ENCODE results near the gene DMD.
"Not testable (repeated sequence)": the region's sequence is repeated elsewhere in the genome, so short reads cannot be mapped to it uniquely, and the experiment has no call there.

Gene DMD

GRCh38 chrX:32451954-32452695, 759.2 kb downstream of the DMD start:
- DNase-seq: no peak

GRCh38 chrX:32448945-32449344, 762.4 kb downstream of the DMD start:
- no peak for DNase-seq

DNA sequence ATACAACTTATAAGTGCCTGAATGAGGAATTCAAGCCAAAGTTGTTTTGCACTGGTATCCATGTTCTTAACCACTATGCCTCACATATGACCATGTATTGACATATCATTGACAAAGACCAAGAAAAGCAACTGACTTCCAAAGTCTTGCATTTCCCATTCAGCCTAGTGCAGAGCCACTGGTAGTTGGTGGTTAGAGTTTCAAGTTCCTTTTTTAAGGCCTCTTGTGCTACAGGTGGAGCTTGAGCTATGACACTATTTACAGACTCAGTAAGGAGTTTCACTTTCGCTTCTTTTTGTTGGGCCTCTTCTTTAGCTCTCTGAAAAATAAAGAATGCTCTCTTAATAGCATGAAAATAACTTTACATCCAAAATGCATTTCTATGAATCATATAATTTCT, 763.0 kb downstream of the DMD start:
- DNase-seq: no peak

- no peak for DNase-seq
These were observed 763.7 kb downstream of the DMD start for GRCh38 chrX:32447640-32448039.

DNA sequence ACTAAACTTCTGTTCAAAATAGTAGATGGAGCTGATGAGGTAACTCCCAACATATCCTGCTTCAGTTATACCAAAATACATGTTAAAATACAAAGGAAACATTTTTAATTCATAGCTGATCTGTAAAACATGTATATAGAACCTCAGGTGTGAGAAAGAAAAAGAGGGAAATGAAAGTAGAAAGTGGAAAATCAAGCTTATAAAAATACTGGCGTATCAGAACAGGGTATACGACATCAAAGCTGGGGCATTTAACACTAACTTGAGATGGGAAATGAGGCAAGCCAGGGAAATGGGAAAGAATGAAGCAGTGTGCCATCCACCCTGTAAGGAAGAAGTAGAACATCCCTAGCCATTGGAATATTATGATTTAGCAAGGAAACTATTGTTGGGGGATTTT, 767.5 kb downstream of the DMD start:
- DNase-seq: no peak

GRCh38 chrX:32421266-32421665, 790.1 kb downstream of the DMD start:
- DNase-seq: no peak

DNA sequence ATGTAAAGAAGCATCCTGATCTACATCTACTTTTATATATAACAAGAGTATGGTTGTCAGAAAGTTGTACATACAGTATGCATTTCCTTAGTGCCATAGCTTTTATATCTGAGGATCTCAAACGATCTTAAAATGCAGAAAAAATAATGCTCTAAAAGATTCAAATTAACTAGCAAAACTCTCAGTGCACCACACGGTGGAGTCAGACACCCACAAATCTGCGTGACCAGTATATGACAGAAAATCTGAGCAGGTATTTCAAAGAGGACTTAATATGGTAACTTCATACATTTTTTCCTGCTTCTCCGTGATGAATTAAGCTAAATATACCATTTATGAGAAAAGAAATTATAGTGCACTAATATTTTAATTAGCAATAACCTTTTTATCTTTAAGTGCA, 803.0 kb downstream of the DMD start:
- DNase-seq: no peak

DNA sequence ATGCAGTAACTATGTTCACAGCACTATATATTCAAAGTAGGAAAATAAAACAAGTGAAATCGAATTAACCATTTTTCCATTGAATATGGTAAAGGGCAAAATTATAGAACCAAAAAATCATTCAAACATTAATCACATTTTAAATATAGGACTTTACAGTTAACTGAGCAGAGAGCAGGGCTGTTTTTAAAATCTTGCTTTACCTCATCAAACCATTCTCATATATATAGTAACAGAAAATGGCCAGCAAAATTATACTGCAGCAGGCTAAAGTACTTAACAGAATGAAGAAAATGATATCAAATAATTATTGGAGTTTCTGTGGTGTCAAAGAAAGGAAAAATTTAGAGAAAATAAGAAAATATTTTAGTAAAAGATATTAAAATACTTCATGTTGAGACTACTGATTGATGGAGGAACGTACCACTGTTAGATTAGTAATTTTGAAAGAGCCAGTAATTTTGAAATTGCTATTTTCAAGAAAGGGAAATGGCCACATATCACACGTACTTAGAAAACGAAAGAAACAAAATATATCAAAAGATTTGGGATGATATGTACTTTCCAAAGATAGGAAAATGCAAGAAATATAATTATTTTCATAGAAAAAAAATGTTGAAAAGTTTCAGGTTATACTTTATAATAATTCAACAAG, 813.7 kb downstream of the DMD start:
- DNase-seq: no peak

GRCh38 chrX:32395878-32396277, 815.5 kb downstream of the DMD start:
- DNase-seq: no peak

DNA sequence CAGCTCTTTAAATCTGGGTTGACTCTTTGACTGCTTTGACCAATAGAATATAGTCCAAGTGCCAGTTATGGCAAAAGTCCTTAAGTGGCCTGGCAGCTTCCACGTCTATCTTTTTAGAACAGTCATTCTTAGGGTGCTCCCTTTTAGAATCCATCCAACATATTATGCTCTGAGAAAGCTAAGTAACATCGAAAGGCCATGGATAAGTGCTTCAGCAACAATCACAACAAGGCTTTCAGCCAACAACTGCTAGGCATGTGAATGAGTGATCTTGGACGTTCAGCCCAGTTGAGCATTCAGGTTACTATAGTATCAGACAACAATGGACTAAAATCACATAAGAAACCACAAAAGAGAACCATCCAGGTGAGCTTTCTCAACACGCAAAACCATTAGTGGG, 818.7 kb downstream of the DMD start:
- no peak for DNase-seq

- DNase-seq: no peak
These were observed 840.7 kb downstream of the DMD start for GRCh38 chrX:32370456-32371205.

- no peak for DNase-seq
These were observed 917.2 kb downstream of the DMD start for GRCh38 chrX:32293962-32294700.

GRCh38 chrX:32289356-32289755, 922.0 kb downstream of the DMD start:
- DNase-seq: no peak

DNA sequence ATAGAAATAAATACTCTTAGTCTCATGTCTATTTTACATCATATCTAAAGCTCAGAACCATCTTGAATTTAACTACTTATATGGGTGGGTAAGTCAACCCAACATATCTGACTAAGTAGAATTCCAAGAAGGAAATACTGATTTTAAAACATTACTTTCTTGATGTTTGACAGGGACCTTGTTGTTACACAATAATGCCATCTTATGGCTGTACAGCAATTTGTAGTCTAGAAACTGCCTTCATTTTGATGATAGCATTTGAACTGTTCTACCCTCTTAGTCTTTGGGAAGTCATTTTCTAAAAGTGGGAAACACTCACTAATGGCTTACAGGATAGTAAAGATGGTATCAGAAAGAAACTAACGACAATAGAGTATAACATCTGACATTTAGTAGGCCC, 929.5 kb downstream of the DMD start:
- DNase-seq: no peak

GRCh38 chrX:32280921-32281320, 930.4 kb downstream of the DMD start:
- DNase-seq: no peak

GRCh38 chrX:32280489-32280888, 930.9 kb downstream of the DMD start:
- no peak for DNase-seq

GRCh38 chrX:32276153-32276552, 935.2 kb downstream of the DMD start:
- no peak for DNase-seq

DNA sequence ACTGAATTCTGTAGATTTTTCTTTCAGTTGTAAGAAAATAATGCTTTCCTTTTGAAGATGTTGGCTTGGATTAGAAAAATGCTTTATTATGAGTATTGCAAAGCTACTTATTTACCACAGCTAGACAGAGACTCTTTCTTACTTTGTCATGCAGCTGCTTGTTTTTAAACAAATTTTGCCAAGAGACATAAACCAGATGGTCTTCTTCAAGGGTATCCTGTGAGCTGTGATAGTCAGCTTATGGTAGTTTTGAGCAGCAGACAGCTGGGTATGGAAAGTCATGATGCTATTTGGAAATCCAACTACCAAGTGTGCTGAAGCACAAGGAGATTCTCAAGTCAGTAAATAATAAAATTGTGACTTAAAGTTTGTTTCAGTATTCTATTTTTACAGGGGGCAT, 941.5 kb downstream of the DMD start:
- no peak for DNase-seq

- DNase-seq: no peak
These were observed 943.1 kb downstream of the DMD start for GRCh38 chrX:32268207-32268606.

- no peak for DNase-seq
These were observed 943.6 kb downstream of the DMD start for GRCh38 chrX:32267796-32268195.

DNA sequence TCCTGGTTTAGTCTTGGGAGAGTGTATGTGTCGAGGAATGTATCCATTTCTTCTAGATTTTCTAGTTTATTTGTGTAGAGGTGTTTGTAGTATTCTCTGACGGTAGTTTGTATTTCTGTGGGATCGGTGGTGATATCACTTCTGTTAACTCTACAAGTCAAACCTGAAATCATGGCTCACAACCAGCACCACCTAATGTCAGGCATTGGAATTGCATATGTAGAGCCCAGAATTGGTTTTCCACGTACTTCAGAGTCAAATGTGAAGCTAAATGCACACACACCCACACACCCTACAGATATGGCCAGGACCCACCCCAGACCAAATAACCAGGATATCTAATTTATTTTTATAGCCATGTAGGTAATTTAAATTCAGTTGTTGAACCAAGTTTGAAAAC, 964.7 kb downstream of the DMD start:
- DNase-seq: not testable (repeated sequence)

DNA sequence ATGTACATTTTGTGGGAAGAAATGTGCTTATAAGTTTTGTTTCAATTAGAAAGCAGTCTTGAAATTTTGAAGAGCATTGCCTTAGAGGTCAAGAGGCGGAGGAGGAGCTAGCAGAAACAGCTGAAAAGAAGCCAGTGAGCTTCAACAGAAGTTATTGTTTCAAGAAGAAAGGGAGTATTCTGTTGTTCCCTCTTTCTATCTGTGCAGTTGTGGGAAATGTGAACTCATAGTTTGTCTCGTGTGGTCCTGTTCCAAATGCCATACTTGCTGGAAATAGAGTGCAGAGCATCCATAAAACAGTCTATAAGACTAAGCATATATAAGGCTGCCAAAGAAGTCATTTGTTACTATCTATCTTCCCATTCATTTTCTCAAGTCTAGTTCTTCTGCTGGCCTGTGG, 1015.7 kb downstream of the DMD start:
- no peak for DNase-seq

- DNase-seq: no peak
These were observed 1020.0 kb downstream of the DMD start for GRCh38 chrX:32191316-32191715.
